Measurements from ENCODE around the gene HOXD8. TPM values are rescaled to one million over a fixed set of nuclear protein-coding genes. Genes with fewer than 3 reads are reported as not detected.
A peak's percentile ranks its signal among the peaks of the same experiment; 100 is the strongest.

HOXD8 gene
- total RNA-seq, 4 donors from 2014 or later: 7.8 to 23.5 (median 13.4) TPM

GRCh38 chr2:176115883-176116813, 13.4 kb upstream of the HOXD8 start, which contains the start of gene HOXD10:
Gene HOXD10, plus strand, starts transcription at chr2:176116778. Its CDS starts 56 bp downstream, at chr2:176116834.
- in situ Hi-C loops (cut with MboI; ENCODE audit: low pct_ligation_motif_present in 1 of 4, low pct_unique_long_range_greater_than_20kb in 1 of 4, low sequenced_read_pairs in 3 of 4): loop anchor here in 3 of 4 donors (25.0 kb wide), 2 partner anchors 696 to 1021 kb away; no protein-coding TSS in a partner anchor
- intact Hi-C loops (cut with DNase I; ENCODE audit: low total_unique reads): no loop called here
- WGBS, 2 donors (ENCODE audit: low coverage in 1 of 2): 16% methylated on average over 43 of the region's 66 CpGs; no CpG with 5 or more reads in 1 of the 2 donors
- TF ChIP-seq POLR2AphosphoS5 (IDR thresholded peaks at IDR 0.05) (peak; percentile 40 to 80 (median 63)), POLR2A (IDR thresholded peaks at IDR 0.05) (peak; percentile 69), CTCF (IDR thresholded peaks at IDR 0.05) (peak; percentile 14 to 43 (median 28)), EP300 (IDR thresholded peaks at IDR 0.05; ENCODE audit: low read depth) (no peak)
- peak within 1 kb of the TSS; percentile 24 to 77 (median 68) for H3K27ac ChIP-seq
- no peaks in the 10 kb centered on the region for H3K36me3 ChIP-seq
- no peaks in the 10 kb centered on the region for H3K9me3 ChIP-seq
- peaks cover 0 to 10% (median 3%) of the 10 kb centered on the region in 4 donors for H3K4me1 ChIP-seq
- peak within 1 kb of the TSS in 3 of 4 donors; percentile 15 to 24 (median 22) for H3K4me3 ChIP-seq
- peak; percentile 75 for DNase-seq
- peaks cover 100% of the 10 kb centered on the region for H3K27me3 ChIP-seq

GRCh38 chr2:176117162-176117822, 12.2 kb upstream of the HOXD8 start:
- in situ Hi-C loops (cut with MboI; ENCODE audit: low pct_ligation_motif_present in 1 of 4, low pct_unique_long_range_greater_than_20kb in 1 of 4, low sequenced_read_pairs in 3 of 4): loop anchor here in 3 of 4 donors (25.0 kb wide), 2 partner anchors 695 to 1020 kb away; no protein-coding TSS in a partner anchor
- Histone ChIP-seq H3K4me1 (peaks cover 0 to 14% (median 9%) of the 10 kb centered on the region in 4 donors), H3K36me3 (no peaks in the 10 kb centered on the region), H3K9me3 (no peaks in the 10 kb centered on the region), H3K4me3 (peak overlapping the region in 1 of 4 donors; percentile 8), H3K27ac (peak overlapping the region in 3 of 4 donors; percentile 42 to 70 (median 59)), H3K27me3 (peaks cover 100% of the 10 kb centered on the region)
- intact Hi-C loops (cut with DNase I; ENCODE audit: low total_unique reads): no loop called here
- WGBS, 2 donors (ENCODE audit: low coverage in 1 of 2): 44 to 60% methylated on average over 1 to 40 of the region's 40 CpGs
- no peak for TF ChIP-seq POLR2AphosphoS5 (IDR thresholded peaks at IDR 0.05)
- no peak for TF ChIP-seq EP300 (IDR thresholded peaks at IDR 0.05; ENCODE audit: low read depth)
- TF ChIP-seq CTCF (IDR thresholded peaks at IDR 0.05): no peak
- no peak for TF ChIP-seq POLR2A (IDR thresholded peaks at IDR 0.05)
- DNase-seq: no peak

GRCh38 chr2:176117823-176118371, 11.6 kb upstream of the HOXD8 start:
- in situ Hi-C loops (cut with MboI; ENCODE audit: low pct_ligation_motif_present in 1 of 4, low pct_unique_long_range_greater_than_20kb in 1 of 4, low sequenced_read_pairs in 3 of 4) (loop anchor here in 3 of 4 donors (25.0 kb wide), 2 partner anchors 694 to 1019 kb away; no protein-coding TSS in a partner anchor), intact Hi-C loops (cut with DNase I; ENCODE audit: low total_unique reads) (no loop called here)
- TF ChIP-seq POLR2A (IDR thresholded peaks at IDR 0.05) (no peak), POLR2AphosphoS5 (IDR thresholded peaks at IDR 0.05) (no peak), EP300 (IDR thresholded peaks at IDR 0.05; ENCODE audit: low read depth) (no peak), CTCF (IDR thresholded peaks at IDR 0.05) (no peak)
- Histone ChIP-seq H3K27me3 (peaks cover 100% of the 10 kb centered on the region), H3K4me3 (peak overlapping the region in 1 of 4 donors; percentile 8), H3K27ac (peak overlapping the region in 3 of 4 donors; percentile 42 to 70 (median 59)), H3K36me3 (no peaks in the 10 kb centered on the region), H3K9me3 (no peaks in the 10 kb centered on the region), H3K4me1 (peaks cover 0 to 18% (median 11%) of the 10 kb centered on the region in 4 donors)
- 31 to 64% methylated on average over 5 to 11 of the region's 11 CpGs for WGBS, 2 donors (ENCODE audit: low coverage in 1 of 2)
- DNase-seq: no peak
